ENCODE data around the gene MOCS3.

The MOCS3 gene

GRCh38 chr20:50948132-50948785 lies 10.4 kb upstream of the MOCS3 start:
- Histone ChIP-seq H3K4me2 (ENCODE audit: insufficient read depth, low read length) (no peak overlapping the region), H3K4me3 (ENCODE audit: low read depth in 1 of 2, low read length in 2 of 2) (no peak overlapping the region), H3K27me3 (ENCODE audit: insufficient read depth, low read length, poor library complexity) (no peaks in the 10 kb centered on the region), H3K27ac (ENCODE audit: low read length) (no peak overlapping the region), H2AFZ (ENCODE audit: low read depth, low read length) (no peak overlapping the region), H3K36me3 (ENCODE audit: insufficient read depth, low read length) (peaks cover 93% of the 10 kb centered on the region), H3K9me3 (ENCODE audit: insufficient read depth, low read length, severe bottlenecking) (no peaks in the 10 kb centered on the region), H3K79me2 (ENCODE audit: insufficient read depth, low read length) (peaks cover 37% of the 10 kb centered on the region), H4K20me1 (ENCODE audit: insufficient read depth, low read length) (peaks cover 7% of the 10 kb centered on the region; the same call in 1 of the 2 replicates), H3K4me1 (ENCODE audit: insufficient read depth, low read length) (no peaks in the 10 kb centered on the region), H3K9ac (ENCODE audit: low read depth, low read length) (no peak overlapping the region)
- TF ChIP-seq CTCF (IDR thresholded peaks at IDR 0.05; ENCODE audit: borderline replicate concordance, extremely low read depth, low read length, poor library complexity, severe bottlenecking) (no peak), EZH2 (IDR thresholded peaks at IDR 0.05; ENCODE audit: borderline replicate concordance, low read depth, low read length, severe bottlenecking) (no peak)
- no peak for ATAC-seq (ENCODE audit: insufficient read depth, low read depth)
- DNase-seq = no peak

- Histone ChIP-seq H3K79me2 (ENCODE audit: insufficient read depth, low read length) (peaks cover 86% of the 10 kb centered on the region), H3K4me2 (ENCODE audit: insufficient read depth, low read length) (no peak overlapping the region)
Observed at GRCh38 chr20:50953196-50953595, 5.4 kb upstream of the MOCS3 start.

GRCh38 chr20:50953821-50954220 lies 4.8 kb upstream of the MOCS3 start:
- Histone ChIP-seq H3K36me3 (ENCODE audit: insufficient read depth, low read length) (peaks cover 64% of the 10 kb centered on the region), H2AFZ (ENCODE audit: low read depth, low read length) (no peak overlapping the region), H3K4me3 (ENCODE audit: low read depth in 1 of 2, low read length in 2 of 2) (no peak overlapping the region), H3K4me1 (ENCODE audit: insufficient read depth, low read length) (peaks cover 37% of the 10 kb centered on the region), H3K79me2 (ENCODE audit: insufficient read depth, low read length) (peaks cover 90% of the 10 kb centered on the region), H3K27ac (ENCODE audit: low read length) (no peak overlapping the region), H4K20me1 (ENCODE audit: insufficient read depth, low read length) (peaks cover 39% of the 10 kb centered on the region), H3K27me3 (ENCODE audit: insufficient read depth, low read length, poor library complexity) (no peaks in the 10 kb centered on the region), H3K9ac (ENCODE audit: low read depth, low read length) (no peak overlapping the region), H3K4me2 (ENCODE audit: insufficient read depth, low read length) (0 out of 2 replicates have a peak overlapping the region, but pooled peaks have one; percentile 6), H3K9me3 (ENCODE audit: insufficient read depth, low read length, severe bottlenecking) (no peaks in the 10 kb centered on the region)
- TF ChIP-seq EZH2 (IDR thresholded peaks at IDR 0.05; ENCODE audit: borderline replicate concordance, low read depth, low read length, severe bottlenecking) = no peak
- no peak for TF ChIP-seq CTCF (IDR thresholded peaks at IDR 0.05; ENCODE audit: borderline replicate concordance, extremely low read depth, low read length, poor library complexity, severe bottlenecking)
- ATAC-seq (ENCODE audit: insufficient read depth, low read depth) (no peak), DNase-seq (no peak)

More at GRCh38 chr20:50953196-50953595, 5.4 kb upstream of the MOCS3 start:
- no peak overlapping the region for H3K27ac ChIP-seq (ENCODE audit: low read length)
- DNase-seq (no peak), ATAC-seq (ENCODE audit: insufficient read depth, low read depth) (no peak)
- no peak overlapping the region for H2AFZ ChIP-seq (ENCODE audit: low read depth, low read length)
- H3K9me3 ChIP-seq (ENCODE audit: insufficient read depth, low read length, severe bottlenecking) = no peaks in the 10 kb centered on the region
- H3K27me3 ChIP-seq (ENCODE audit: insufficient read depth, low read length, poor library complexity) = no peaks in the 10 kb centered on the region
- peaks cover 39% of the 10 kb centered on the region for H4K20me1 ChIP-seq (ENCODE audit: insufficient read depth, low read length)
- H3K4me1 ChIP-seq (ENCODE audit: insufficient read depth, low read length) = peaks cover 37% of the 10 kb centered on the region
- no peak overlapping the region for H3K4me3 ChIP-seq (ENCODE audit: low read depth in 1 of 2, low read length in 2 of 2)
- peaks cover 69% of the 10 kb centered on the region for H3K36me3 ChIP-seq (ENCODE audit: insufficient read depth, low read length)
- no peak for TF ChIP-seq CTCF (IDR thresholded peaks at IDR 0.05; ENCODE audit: borderline replicate concordance, extremely low read depth, low read length, poor library complexity, severe bottlenecking)
- TF ChIP-seq EZH2 (IDR thresholded peaks at IDR 0.05; ENCODE audit: borderline replicate concordance, low read depth, low read length, severe bottlenecking) = no peak
- no peak overlapping the region for H3K9ac ChIP-seq (ENCODE audit: low read depth, low read length)

All from DND-41 (cell line).